HG02970 (cell line): Measurements from ENCODE around the gene MREG.
A peak's percentile ranks its signal among the peaks of the same experiment; 100 is the strongest.
"Not testable (repeated sequence)": the region's sequence is repeated elsewhere in the genome, so short reads cannot be mapped to it uniquely, and the experiment has no call there.

Source experiments
- ATAC-seq: cut with Tn5 transposase; IDR thresholded peaks from one replicate; pipeline ENCODE4 v1.9.1; 2021; ENCODE audit warnings: mild to moderate bottlenecking, moderate library complexity, moderate number of reproducible peaks; ENCODE audit not compliant: unreplicated experiment, low FRiP score

Gene MREG

DNA sequence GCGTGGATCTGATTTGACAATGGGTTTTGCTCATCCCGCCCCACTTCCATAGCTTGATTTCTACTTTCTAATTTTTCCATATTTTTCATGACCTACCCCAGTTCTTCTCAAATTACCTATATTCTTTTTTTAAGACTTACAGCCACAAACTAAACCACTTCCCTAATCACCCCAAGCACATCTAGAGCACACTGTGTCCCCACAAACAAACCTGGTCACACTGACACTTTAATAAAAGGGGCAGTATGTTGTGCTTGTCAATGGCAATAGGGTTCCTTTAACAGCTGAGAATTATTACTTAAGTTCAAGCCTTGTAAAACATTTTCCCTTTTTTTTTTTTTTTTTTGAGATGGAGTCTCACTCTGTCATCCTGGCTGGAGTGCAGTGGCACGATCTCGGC lies 47.1 kb downstream of the MREG start:
- no peak for ATAC-seq

DNA sequence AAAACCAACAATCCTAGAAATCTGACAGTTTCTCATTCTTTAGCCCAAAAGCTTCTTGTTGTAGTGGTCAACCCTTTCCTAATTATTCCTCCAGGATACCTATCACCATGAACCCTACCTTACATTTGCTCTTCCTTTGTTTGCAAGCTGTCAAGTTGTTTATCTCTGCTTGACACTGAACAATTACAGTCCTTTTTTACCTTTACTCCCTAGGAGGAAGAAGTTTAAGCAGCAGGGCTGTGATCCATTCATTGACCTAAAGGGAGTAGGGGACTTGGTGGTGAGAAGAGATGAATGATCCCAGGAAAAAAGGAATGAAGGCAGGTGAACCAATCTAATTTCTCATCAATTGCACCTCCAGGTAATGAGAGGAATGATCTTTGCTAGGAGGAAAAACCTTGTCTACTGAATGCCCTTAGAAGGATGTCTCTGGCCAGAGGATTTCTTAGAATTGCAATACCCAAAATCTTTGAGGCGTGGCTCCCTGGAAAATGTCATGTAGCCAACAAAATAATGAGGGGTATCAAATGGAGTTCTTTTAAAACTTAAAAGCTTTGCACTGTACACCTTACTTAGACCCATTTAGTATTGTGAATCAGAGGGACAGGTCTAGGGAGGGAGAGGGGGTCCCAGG lies 47.7 kb downstream of the MREG start:
- ATAC-seq: no peak

DNA sequence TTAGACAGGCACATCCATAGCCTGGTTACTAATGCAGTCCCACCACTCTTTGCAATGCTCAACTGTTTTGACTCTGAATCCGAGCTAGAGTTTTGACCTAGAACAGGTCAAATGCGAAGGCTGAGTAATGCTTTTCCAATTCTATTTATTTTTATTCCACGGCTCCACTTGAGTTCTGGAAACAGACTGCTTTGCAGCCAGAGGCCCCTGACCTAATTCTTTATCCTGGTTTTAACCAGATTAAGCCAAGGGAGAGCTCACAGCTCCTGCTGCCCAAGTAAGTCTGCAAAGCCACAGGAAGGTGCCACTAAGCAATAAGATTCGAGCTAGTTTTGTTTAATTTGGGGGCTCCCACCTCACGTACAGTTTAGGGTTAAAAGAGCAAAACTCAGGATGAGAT lies 51.4 kb downstream of the MREG start:
- no peak for ATAC-seq

DNA sequence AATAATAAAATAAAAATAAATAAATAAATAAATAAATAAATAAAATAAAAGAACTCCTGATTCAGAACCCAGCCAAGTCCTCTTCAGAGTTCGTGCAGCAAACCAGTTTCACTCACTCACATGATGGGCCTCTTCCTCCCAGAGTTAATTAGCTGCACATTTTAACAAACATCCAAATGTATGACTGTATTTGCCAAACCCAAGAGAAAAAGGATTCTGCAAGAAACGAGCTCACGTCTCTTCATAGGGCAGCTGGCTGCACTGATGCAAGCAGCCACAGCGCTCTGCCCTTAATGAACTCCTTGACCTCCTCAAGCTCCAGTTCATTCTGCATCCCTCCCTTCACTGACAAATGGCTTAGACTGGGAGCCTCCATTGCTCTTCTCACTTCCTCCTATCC lies 55.1 kb downstream of the MREG start:
- no peak for ATAC-seq

DNA sequence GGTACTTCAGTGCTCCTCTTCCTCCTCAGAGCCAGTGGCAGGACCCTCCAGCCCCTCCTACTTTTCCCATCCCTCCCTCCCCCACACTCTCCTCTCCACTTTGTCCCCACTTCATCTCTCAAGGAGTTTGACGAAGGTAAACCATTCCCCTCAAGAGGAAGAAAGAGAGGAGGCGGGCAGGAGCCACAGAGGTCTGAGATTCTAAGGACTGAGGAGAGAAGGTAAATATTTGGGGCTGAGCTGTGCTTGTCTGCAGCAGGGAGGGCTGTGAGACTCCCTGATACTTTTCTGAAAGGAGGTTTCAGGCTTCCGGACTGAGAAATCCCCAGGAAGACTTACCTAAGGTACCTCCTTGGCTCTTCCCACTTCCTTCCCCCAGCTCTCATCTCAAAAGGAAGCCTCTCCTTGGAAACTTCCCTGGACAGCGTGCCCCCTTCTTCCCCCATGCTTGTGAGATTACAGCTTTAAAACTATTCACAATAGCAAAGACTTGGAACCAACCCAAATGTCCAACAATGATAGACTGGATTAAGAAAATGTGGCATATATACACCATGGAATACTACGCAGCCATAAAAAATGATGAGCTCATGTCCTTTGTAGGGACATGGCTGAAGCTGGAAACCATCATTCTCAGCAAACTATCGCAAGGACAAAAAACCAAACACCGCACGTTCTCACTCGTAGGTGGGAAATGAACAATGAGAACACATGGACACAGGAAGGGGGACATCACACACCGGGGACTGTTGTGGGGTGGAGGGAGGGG lies 55.8 kb downstream of the MREG start:
- not testable (repeated sequence) for ATAC-seq

DNA sequence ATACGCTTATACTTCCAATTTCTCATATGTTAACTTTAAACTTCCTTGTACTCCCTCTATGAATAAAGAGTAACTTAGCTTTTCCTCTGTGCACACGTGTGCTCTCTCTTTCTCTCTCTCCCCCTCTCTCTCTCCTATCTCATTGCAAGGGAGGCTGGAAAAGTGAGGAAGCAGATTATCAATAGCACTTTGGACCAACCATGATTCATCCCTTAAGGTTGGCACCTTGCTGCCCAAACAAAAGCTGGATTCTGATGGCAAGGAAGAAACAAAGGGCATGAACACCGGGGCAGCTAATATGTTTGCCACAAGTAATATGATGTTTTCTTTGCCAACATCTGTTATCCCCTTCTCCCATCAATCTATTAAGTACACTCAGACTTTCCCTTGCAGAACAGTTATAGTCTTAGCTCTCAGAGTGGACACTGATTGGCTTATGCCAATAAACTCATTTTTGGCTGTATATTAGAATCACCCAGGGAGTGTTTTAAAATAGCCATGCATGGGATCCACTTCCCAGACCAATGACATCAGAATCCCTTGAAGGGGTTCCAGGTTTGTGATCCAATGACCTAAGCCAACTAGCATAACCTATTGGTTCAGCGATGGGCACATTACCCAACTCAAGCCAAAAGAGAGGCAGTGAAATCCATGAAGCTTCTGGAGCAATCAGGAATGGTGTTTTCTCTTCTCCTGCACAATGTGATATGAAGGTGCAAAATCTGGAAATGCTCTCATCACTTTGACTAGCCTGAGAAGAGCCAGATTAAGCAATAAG lies 60.3 kb downstream of the MREG start:
- no peak for ATAC-seq

DNA sequence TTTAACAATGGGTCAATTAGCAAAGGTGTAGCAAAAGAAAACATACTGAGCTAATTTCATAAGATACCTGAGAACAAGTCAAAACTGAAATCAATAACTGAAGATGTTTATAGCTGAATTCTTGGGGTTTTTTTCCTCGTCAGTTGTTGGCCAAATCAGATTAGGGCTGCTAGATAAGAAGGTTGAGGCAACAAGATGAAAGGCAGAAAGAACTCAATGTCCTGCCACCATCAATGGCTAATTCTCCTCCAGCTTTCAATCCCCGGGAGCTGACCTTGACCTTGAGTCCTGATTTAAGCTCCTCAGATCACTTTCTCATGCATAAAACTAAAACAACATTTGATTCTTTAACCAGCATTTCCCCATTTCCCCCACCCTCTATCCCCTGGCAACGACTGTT lies 61.8 kb downstream of the MREG start:
- ATAC-seq: no peak

DNA sequence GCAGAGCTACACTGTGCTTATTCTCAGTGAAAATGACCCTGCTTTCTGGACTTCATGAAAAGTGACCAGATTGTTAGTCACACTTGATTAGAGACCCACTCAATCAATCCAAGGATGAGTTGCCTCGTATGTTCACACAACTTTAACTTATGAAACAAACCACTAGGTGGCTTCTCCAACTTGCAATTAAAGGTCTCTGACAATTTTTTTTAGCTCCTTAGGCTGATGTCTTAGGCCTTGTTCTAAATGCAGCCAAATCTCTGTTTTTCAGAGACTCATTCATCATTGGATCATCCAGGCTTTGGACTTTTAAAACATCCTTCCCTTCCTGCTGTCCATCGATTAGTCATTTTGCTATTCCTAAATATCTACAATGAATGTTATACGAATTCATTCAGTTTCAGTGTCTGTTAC lies 63.4 kb downstream of the MREG start:
- peak; percentile 60 for ATAC-seq

DNA sequence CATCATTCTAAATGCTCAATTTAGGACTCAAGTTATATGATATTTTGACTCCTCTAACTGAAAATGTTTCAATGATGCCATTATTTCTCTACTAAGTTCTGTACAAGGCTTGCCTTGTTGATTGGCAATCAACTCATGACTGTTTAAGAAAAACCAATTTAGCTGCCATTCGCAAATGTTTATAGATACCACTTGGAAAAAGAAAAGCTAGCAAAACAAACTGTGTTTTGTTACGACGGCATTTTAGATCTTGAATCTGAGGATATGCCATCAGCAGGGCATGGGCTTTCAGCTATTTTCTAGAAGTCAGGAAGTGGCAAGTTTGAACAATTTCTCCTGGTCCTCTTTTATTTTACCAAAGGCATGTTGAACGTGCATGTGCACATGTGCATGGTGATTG lies 65.3 kb downstream of the MREG start:
- ATAC-seq: no peak

DNA sequence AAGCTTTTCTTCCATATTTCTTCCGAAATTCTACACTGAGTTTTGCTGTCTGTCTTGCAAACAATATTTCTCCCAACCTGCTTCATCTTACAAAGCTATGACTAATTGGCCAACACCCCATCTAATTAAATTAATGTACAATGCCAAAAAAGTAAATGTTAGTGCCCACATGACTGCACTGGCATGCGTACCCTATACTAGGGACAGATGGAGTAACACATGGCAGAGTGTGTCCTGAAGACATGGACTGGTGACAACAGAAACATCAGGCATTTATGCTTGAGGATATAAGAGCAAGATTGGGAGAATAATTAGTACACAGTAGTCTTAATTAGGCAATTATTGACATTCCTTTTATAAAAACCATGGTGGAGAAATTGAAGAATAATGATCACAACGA lies 66.8 kb downstream of the MREG start:
- no peak for ATAC-seq

DNA sequence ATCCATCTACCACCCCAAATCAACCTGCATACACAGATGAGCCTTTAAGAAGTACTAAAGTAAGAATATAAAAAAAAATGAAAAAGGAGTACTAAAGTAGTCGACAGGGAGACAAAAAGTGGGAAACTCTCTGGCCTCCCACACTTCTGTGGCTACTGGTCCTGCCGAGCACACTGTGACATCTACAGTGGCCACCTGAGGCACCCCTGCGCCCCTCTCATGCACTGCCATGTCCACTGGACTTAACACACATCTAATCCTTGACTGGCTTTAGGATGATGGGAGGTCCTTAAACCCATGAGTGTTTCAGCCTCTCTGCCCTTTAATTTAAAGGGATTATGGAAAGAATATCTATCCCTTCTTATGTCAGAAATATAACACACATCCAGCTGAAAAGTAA lies 71.2 kb downstream of the MREG start:
- ATAC-seq: no peak

DNA sequence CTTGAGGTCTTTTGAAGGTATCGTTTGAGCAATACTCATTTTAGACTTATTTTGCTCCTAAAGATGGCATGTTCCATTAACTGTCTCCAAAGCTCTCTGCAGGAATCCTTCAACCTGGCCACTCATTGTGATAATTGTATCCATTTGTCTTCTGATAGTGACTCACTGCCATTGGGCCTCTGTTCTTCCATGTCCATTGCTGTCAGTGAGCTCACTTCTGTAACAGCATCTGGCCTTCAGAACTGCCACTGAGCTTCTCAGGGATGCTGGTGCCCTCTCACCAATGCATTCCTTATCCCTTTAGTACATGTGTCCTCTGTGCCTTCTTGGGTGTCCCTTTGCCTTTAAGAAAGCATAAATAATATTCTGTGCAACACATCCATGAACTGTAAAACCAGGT lies 71.6 kb downstream of the MREG start:
- no peak for ATAC-seq

DNA sequence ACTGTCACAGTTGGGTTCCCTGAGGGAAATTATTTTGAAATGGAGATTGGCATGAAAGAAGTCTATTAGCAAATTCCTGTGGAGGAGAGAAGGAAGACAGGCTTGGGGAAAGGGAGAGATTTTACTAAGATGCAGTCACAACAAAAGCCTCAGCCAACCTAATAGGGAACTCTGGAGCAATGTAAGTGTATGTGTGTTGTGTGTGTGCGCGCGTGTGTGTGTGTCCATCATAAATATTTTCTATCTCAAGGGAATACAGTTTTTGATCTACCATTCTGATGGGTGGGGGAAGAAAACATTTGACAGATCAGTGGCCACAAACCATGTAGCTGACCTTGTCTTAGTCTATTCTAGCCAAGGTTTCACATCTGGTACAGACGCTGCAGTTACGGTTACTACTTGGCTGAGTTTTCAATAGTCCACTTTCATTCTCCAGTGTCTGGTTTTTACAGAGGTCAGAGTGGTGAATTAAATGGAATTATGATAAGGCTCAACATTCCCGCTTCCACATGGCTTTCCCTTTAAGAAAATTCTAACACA lies 72.6 kb downstream of the MREG start:
- no peak for ATAC-seq

DNA sequence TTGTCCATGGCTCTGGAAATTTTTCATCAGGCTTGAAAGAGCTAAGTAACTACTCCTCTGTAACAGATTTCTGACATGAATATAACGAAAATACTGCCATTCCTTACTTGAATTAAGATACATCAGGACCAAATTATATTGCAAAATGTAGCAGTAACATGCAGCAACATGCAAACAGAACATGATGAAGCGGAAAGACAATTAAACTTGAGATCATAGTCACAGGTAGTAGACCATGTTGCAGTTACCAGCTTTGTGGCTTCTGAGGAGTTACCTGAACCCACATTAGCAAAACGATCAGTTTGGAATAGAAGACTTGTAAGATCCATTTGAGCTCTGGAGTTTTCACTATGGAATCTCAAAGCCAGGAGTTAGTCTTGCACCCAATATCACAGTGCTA lies 76.2 kb downstream of the MREG start:
- ATAC-seq: no peak

DNA sequence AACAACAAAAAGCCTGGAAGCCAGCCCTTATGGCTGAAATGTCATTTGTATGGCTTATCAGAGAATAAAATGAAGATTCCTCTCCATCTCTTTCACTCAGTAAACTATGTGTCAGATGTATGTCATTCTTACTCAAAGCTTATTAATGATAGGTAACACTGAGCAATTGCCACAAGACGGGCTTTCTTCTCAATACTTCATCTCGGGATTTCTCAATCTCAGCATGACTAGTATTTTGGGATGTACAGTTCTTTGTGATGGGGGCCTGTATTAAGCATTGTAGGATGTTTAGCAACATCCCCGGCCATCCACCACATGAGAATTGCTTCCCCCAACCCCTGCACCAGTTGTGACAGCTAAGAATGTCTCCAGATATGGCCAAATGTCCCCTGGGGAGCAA lies 80.2 kb downstream of the MREG start:
- ATAC-seq: no peak

DNA sequence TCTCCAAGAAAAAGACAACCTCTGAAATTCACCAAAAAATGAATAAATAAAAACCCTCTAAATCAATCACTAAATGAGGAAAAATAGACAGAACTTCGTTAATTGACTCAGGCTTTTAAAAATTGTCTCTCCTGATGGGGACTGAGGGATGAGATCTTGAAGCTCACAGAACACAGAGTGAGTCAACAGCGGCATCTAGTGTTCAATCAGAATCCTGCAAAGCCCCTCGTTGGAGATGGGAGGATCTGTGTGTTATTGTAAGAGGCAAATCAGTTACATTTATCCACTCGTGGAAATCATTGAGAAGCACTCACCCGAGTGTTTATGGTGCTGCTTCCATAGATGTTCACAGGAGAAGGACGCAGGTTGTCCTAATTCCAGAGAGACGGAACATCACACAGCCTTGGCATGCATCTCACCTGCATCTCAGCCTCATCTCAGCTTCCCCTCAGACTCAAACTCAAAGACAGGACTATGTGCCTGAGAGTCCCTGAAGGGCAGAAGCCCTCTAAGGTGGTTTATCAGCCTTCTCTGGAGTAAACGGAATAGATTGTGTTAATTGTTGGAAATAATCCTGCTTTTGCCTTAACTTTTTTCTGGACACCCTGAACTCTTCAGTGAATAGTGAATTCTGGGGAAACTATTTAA lies 82.0 kb downstream of the MREG start:
- ATAC-seq: no peak

DNA sequence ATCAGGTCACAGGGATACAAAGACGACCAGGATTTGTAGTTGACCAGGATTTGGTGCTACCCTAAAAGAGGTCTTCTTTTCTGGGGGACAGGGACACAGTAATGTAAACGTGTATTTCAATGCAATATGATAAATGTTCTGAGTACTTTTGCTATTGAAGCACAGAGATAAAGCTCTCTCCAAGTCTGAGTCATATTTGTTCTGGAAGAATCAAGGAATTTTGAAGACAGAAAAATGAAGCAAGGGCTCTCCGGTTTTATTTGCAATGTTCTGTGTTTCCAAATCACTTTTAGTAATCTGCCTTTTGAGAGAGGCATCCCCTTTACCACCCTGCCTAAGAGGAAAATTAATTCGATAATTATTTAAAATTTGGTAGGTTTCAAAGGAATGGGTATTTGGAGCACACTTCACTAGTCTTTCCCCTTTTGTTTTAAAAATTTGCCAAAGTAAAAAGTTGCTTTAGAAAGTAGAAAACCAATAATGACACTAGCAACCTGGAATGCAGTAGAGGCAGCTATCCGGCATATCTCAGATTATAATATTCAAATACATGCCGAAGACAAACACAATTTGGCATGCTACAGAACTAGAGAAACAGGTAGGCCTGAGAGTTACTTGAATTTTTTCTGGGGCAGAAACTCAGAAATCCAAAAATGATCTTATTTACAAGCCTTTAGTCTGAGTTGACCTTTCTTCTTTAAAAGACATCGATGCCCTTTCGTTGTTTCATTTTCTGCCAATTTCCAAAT lies 82.7 kb downstream of the MREG start:
- no peak for ATAC-seq

DNA sequence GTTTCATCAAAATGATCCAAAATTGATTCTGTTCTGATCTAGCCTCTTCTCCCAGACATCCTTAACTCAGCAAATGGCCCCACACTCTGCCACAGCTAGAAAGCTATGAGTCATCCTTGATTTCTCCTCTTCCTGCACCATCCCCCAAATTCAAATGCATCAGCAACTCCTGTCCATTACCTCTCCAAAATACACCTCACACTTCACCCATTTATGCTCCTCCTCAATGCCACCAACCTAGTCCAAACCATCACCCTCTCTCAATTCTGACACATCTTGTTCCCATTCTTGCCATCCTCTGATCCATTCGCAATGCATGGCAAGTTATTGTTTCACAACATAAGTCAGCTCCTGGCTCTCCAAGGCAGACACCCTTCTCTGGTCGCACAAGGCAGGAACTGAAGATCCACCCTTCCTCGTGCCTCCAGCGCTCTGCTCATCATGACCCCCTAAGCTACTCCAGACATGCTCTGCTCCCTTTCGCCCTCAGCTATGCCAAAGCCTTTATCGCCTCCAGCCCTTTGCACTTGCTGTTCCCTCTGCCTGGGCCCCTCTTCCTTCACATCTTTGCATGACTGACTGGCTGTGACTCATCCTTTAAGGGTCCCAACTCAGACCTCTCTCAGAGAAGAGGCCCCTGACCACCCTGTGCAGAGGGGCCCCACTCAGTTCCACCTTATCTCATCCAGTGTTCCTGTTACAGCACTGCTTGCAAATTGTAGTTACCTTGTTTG lies 83.6 kb downstream of the MREG start:
- no peak for ATAC-seq

DNA sequence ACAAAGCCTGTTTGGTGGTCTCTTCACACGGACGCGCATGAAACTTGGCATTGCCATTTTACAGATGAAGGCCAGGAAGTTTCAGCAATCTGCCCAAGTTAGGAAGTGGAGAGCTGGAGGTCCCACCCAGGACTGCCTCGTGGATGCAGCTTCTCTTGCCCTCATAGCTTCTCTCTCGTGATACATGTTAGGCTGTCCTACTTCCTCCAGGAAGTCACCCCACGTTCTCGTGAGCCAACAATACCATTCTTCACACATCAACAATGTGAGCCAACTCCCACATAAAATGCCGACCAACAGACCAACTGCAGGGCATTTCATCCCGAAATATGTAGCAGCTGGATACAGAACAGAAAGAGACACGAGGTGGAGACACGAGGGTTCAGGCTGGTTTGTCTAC lies 85.3 kb downstream of the MREG start:
- no peak for ATAC-seq
